Fibroblast of gingiva (primary cell): ENCODE measurements around the gene PDCD4.

Source experiments
- DNase-seq: peaks from one replicate; pipeline ENCODE4 v3.0.0-alpha.2; 2011; ENCODE audit warnings: low read depth

Gene PDCD4

GRCh38 chr10:110842326-110842904, 29.3 kb upstream of the PDCD4 start:
- no peak for DNase-seq

- no peak for DNase-seq
These were observed 28.7 kb upstream of the PDCD4 start for GRCh38 chr10:110843031-110843430.

GRCh38 chr10:110843796-110844616, 27.7 kb upstream of the PDCD4 start:
- no peak for DNase-seq

GRCh38 chr10:110844617-110844881, 27.2 kb upstream of the PDCD4 start:
- DNase-seq = no peak

GRCh38 chr10:110845192-110845755, 26.5 kb upstream of the PDCD4 start:
- DNase-seq = no peak

- no peak for DNase-seq
These were observed 25.7 kb upstream of the PDCD4 start for GRCh38 chr10:110845756-110846620.

- DNase-seq = no peak
These were observed 24.4 kb upstream of the PDCD4 start for GRCh38 chr10:110847374-110847773.

- DNase-seq = no peak
These were observed 23.6 kb upstream of the PDCD4 start for GRCh38 chr10:110848106-110848505.

GRCh38 chr10:110850099-110850498, 21.6 kb upstream of the PDCD4 start:
- DNase-seq = no peak

GRCh38 chr10:110851020-110851612, 20.6 kb upstream of the PDCD4 start:
- peak; percentile 64 for DNase-seq

- DNase-seq = no peak
These were observed 19.4 kb upstream of the PDCD4 start for GRCh38 chr10:110852255-110852896.

- DNase-seq = no peak
These were observed 18.8 kb upstream of the PDCD4 start for GRCh38 chr10:110852947-110853346.

- no peak for DNase-seq
These were observed 17.7 kb upstream of the PDCD4 start for GRCh38 chr10:110853921-110854605.

- no peak for DNase-seq
These were observed 14.2 kb upstream of the PDCD4 start for GRCh38 chr10:110857265-110858171.

- DNase-seq = no peak
These were observed 13.3 kb upstream of the PDCD4 start for GRCh38 chr10:110858297-110858934.

GRCh38 chr10:110859206-110859972, 12.3 kb upstream of the PDCD4 start:
- peak; percentile 64 for DNase-seq

- DNase-seq = peak; percentile 94
These were observed 11.8 kb upstream of the PDCD4 start for GRCh38 chr10:110859973-110860376.

- no peak for DNase-seq
These were observed 11.0 kb upstream of the PDCD4 start for GRCh38 chr10:110860576-110861241.
